ENCODE results near the gene VPS54.

VPS54 gene

DNA sequence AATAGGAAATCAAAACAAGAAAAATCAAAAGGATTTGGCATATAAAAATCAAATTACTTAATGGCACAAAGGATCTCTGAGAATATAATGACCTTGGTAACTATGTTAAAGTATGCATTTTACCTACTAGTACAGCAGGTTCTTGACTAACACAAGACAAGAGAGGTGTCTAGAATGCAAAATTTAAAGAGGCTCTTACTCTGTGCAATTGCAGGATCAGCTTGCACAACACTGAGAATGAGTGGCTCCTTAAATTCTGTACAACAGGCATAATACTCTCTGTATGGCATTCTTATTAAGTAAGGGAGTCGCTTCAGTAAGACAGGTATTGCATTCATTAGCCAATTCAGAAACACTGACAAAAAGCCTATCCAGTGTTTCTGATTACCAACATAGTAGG, 104.9 kb downstream of the VPS54 start:
- TF ChIP-seq, protein P1, sequence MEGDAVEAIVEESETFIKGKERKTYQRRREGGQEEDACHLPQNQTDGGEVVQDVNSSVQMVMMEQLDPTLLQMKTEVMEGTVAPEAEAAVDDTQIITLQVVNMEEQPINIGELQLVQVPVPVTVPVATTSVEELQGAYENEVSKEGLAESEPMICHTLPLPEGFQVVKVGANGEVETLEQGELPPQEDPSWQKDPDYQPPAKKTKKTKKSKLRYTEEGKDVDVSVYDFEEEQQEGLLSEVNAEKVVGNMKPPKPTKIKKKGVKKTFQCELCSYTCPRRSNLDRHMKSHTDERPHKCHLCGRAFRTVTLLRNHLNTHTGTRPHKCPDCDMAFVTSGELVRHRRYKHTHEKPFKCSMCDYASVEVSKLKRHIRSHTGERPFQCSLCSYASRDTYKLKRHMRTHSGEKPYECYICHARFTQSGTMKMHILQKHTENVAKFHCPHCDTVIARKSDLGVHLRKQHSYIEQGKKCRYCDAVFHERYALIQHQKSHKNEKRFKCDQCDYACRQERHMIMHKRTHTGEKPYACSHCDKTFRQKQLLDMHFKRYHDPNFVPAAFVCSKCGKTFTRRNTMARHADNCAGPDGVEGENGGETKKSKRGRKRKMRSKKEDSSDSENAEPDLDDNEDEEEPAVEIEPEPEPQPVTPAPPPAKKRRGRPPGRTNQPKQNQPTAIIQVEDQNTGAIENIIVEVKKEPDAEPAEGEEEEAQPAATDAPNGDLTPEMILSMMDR (IDR thresholded peaks at IDR 0.05), result no peak

DNA sequence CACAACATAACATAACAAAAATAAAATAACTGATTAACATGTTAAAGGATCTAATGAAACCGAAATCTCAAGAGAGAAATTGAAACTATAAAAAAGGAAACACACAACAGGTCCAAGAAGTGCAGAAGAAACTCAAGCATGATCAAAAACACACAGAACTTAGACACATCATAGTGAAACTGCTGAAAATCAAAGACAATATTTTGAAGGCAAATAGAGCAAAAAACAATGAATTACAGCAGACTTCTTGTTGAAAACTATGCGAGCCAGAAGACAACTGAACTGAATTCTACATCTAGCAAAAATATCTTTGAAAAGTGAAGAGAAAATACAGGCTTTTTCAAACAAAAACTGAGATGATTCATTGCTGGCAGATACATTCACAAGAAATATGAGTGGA, 116.2 kb downstream of the VPS54 start:
- TF ChIP-seq, protein P1 (IDR thresholded peaks at IDR 0.05), result no peak

DNA sequence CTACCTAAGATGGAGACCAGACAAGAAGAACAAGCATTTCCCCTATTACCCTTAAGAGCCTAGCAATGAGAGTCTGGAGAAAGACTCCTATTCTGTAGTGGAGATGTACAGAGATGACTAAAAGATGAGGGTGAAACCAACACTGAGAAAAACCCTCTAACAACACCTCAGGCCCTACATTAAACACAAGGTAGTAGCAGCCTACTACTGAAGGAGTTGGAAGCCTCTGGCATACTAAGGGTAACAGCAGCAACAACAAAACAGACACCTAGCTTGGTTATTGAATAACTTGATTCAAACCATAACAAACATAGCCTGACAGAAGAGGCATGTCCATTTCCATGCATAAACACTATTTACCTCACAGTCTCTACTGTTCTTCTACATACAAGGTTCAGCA, 117.1 kb downstream of the VPS54 start:
- TF ChIP-seq, protein P1 (IDR thresholded peaks at IDR 0.05), result no peak

DNA sequence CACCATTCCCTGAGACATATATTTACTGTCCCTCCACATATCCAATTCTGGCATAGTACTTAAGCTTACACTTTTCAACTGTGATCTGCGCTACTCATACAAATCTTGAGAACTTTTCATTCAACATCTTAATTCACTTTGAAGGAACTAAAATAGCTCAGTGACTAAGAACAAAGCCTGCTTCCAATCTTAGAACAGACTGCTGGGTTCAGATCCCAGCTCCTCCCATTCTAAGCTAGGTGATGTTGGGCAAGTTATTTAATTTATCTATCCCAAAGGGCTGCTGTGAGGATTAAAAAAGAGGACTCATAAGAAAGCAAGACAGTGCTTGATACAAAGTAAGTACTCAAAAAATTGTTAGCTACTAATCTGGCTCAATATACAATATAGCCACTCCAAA, 119.6 kb downstream of the VPS54 start:
- TF ChIP-seq, protein P1 (IDR thresholded peaks at IDR 0.05), result no peak

DNA sequence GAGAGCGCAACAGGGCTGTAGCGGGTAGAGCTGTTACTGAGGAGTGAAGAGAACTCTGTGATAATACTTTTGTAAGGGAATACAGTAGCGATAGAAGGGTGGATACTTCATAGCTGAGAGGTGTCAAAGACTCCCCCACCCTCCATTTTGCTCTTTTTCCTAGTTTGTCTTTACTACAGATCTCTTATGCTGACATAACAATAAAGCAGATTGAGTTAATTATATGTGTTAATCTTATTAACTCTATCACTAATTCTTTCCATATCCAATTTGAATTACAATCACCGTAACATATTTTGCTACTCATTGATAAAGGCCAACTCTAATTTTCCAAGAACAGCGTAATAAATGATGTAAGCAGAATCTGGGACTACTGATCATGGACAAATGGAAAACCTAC, 120.4 kb downstream of the VPS54 start:
- TF ChIP-seq, protein P1 (IDR thresholded peaks at IDR 0.05), result no peak

DNA sequence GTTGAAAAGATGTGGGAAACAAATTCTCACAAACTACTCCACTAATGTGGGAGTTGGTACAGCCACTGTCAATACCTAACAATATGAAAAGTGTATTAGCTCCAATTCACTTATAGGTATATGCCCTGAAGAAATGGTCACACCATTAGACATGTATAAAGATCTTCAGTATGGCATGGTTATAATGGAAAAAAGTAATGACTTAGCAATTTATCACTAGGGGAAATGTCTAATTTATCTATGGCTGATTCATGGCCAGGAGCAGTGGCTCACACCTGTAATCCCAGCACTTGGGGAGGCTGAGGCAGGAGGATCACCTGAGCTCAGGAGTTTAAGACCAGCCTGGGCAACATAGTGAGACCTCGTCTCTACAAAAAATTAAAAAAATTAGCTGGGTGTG, 125.1 kb downstream of the VPS54 start:
- TF ChIP-seq, protein P1 (IDR thresholded peaks at IDR 0.05), result no peak

DNA sequence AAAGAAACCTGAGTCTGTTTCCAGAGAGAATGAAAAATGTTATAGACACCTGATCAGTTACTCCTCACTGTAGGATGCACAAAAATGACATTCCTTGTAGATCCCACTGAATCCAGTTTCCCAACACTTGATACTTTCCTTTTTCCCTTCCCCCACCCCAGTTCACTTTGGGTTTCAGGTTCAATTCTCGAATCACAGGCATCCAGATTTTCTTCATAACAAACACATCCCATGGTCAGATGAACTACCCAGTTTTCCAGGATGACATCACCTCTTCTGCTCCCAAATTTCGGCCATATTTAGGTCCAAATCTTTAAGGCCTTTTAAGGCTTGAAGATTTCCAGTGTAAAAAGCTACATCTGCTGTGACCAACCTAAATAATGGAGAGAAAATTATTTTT, 126.1 kb downstream of the VPS54 start:
- TF ChIP-seq, protein P1 (IDR thresholded peaks at IDR 0.05), result no peak

DNA sequence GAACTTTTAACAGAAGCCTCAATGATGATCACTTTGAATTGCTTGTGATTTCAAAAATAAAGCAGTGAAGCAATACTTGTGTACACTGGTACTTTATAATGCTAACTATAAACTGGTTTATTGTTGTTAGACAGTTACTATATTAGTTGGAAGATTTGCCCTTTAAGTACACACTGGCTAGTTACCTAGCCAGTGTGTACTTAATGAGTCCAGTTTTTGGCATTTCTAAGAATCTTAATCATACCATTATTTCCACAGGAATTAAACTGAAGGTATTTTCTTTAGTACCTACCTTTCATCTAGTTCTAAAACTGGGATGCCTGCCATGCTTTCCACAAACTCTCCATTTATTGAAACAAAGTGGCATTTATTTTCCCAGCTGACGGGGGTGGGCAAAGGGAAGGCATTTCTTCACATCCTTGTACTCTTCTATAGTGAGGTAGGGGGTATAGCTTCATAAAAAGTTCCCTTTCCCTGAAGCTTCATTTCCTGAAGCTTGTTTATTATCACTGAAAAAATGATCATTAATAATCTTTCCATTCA, 127.7 kb downstream of the VPS54 start:
- TF ChIP-seq, protein P1 (IDR thresholded peaks at IDR 0.05), result no peak

All from LNCAP (cell line).